Measurements from ENCODE around the gene SLC22A13.
"Not testable (repeated sequence)": the region's sequence is repeated elsewhere in the genome, so short reads cannot be mapped to it uniquely, and the experiment has no call there.

SLC22A13 gene

GRCh38 chr3:38264779-38265178 lies 833 bp upstream of the SLC22A13 start:
- no peak for DNase-seq

GRCh38 chr3:38266810-38267209 lies 1.2 kb downstream of the SLC22A13 start:
- no peak for DNase-seq

GRCh38 chr3:38267662-38268061 lies 2.0 kb downstream of the SLC22A13 start:
- no peak for DNase-seq

GRCh38 chr3:38268087-38268486 lies 2.5 kb downstream of the SLC22A13 start:
- no peak for DNase-seq

- no peak for DNase-seq
These were observed 2.9 kb downstream of the SLC22A13 start for GRCh38 chr3:38268522-38268921.

GRCh38 chr3:38270606-38271005 lies 5.0 kb downstream of the SLC22A13 start:
- DNase-seq: no peak

GRCh38 chr3:38271553-38271952 lies 5.9 kb downstream of the SLC22A13 start:
- no peak for DNase-seq

- no peak for DNase-seq
These were observed 9.4 kb downstream of the SLC22A13 start for GRCh38 chr3:38274864-38275649.

- DNase-seq: no peak
These were observed 10.0 kb downstream of the SLC22A13 start for GRCh38 chr3:38275658-38276057.

- no peak for DNase-seq
These were observed 10.7 kb downstream of the SLC22A13 start for GRCh38 chr3:38276081-38276916.

GRCh38 chr3:38276917-38277630 lies 11.5 kb downstream of the SLC22A13 start:
- DNase-seq: no peak

- no peak for DNase-seq
These were observed 13.2 kb downstream of the SLC22A13 start for GRCh38 chr3:38278841-38279240.

- no peak for DNase-seq
These were observed 16.5 kb downstream of the SLC22A13 start, which contains the start of gene SLC22A14 for GRCh38 chr3:38281895-38282686. SLC22A14 (plus strand) TSS chr3:38282294; CDS start chr3:38306027, 23,733 bp downstream.

- no peak for DNase-seq
These were observed 18.5 kb downstream of the SLC22A13 start for GRCh38 chr3:38283810-38284755.

GRCh38 chr3:38284756-38285150 lies 19.1 kb downstream of the SLC22A13 start:
- DNase-seq: no peak

GRCh38 chr3:38289286-38290217 lies 23.9 kb downstream of the SLC22A13 start:
- not testable (repeated sequence) for DNase-seq

- not testable (repeated sequence) for DNase-seq
These were observed 31.4 kb downstream of the SLC22A13 start for GRCh38 chr3:38297053-38297452.

GRCh38 chr3:38297537-38297936 lies 31.9 kb downstream of the SLC22A13 start:
- no peak for DNase-seq

GRCh38 chr3:38297947-38298711 lies 32.5 kb downstream of the SLC22A13 start:
- no peak for DNase-seq
